Astrocyte (in vitro differentiated cells and primary cell): ENCODE results near the gene CDH23.

ENCODE experiments used
- EZH2 ChIP-seq: IDR thresholded peaks from 2 replicates; pipeline ENCODE4 v1.6.1; 2012; ENCODE audit warnings: mild to moderate bottlenecking, low read length, inconsistent platforms; ENCODE audit not compliant: insufficient read depth
- TF ChIP-seq, protein P1 (sequence below): IDR thresholded peaks from 2 replicates; pipeline ENCODE4 v1.5.1; 2011; ENCODE audit warnings: low read depth, mild to moderate bottlenecking, inconsistent platforms, low read length, moderate library complexity; ENCODE audit not compliant: insufficient read depth

- TF ChIP-seq, protein P1, sequence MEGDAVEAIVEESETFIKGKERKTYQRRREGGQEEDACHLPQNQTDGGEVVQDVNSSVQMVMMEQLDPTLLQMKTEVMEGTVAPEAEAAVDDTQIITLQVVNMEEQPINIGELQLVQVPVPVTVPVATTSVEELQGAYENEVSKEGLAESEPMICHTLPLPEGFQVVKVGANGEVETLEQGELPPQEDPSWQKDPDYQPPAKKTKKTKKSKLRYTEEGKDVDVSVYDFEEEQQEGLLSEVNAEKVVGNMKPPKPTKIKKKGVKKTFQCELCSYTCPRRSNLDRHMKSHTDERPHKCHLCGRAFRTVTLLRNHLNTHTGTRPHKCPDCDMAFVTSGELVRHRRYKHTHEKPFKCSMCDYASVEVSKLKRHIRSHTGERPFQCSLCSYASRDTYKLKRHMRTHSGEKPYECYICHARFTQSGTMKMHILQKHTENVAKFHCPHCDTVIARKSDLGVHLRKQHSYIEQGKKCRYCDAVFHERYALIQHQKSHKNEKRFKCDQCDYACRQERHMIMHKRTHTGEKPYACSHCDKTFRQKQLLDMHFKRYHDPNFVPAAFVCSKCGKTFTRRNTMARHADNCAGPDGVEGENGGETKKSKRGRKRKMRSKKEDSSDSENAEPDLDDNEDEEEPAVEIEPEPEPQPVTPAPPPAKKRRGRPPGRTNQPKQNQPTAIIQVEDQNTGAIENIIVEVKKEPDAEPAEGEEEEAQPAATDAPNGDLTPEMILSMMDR, result no peak
- TF ChIP-seq EZH2, result no peak
Observed at GRCh38 chr10:71496927-71497762, 100.4 kb downstream of the CDH23 start.
